AG20443 (cell line): ENCODE measurements around the gene SYTL2.

Experiments
- DNase-seq: peaks from one replicate; pipeline ENCODE4 v3.0.0; 2012; ENCODE audit warnings: low spot score, mixed read lengths

The SYTL2 gene

DNA sequence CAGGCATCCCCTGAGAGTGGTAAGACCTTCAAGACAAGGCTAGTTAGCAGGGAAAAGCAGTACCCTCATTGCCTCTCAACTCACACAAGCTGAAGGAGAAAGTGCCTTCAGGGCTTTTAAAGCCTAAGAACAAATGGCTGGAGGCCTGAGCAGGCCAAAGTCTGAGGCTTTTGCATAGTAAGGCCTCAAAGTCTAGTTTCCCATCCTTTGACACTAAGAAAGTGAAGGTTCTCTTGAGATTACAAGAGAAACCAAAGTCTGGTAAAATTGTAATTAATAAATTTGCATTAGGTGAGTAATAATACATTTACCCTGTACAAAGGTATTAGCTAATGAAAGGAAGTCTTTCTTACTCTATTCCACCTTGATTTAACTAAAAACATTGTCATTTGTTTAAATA, 78.0 kb downstream of the SYTL2 start:
- no peak for DNase-seq

DNA sequence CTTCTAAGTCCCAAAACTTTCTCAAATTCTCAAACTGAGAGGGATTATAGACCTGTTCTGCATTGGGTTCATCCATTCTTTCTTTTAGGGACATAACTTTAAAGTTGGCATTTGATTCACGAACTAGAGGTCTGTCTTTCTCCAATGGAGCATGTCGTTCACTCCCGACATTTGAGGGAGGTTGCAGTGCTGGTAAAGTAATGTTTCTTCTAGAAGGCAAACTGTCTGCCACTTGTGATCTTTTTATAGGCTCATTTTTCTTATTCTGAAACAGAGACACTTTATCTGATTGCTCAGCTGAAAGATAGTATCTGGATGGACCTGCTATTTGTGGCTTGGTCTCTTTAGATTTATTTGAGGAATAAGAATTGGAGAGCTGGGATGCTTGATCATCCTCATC, 84.6 kb downstream of the SYTL2 start:
- DNase-seq, result no peak

GRCh38 chr11:85725510-85726258, 85.3 kb downstream of the SYTL2 start:
- peak; percentile 63 for DNase-seq

- no peak for DNase-seq
Observed at GRCh38 chr11:85724748-85725465, 86.0 kb downstream of the SYTL2 start.

DNA sequence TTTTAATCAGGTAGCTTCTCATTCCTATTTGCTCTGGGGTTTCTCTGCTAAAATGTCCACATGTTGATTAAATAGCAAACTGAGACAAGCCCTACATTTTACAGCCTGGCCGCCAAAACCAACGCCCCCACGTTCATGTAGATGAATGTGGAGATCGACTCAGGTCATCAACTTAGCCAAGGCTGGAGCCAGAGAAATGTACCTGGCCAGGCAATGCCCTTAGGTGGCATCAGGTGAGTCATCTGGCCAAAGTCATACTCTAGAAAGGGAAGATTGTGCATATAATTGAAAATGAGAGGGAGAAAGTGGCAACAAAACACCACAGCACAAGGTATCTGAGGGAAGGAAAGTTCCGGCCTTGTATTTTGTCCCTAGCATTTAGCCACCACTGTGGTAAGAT, 87.9 kb downstream of the SYTL2 start:
- DNase-seq, result no peak

DNA sequence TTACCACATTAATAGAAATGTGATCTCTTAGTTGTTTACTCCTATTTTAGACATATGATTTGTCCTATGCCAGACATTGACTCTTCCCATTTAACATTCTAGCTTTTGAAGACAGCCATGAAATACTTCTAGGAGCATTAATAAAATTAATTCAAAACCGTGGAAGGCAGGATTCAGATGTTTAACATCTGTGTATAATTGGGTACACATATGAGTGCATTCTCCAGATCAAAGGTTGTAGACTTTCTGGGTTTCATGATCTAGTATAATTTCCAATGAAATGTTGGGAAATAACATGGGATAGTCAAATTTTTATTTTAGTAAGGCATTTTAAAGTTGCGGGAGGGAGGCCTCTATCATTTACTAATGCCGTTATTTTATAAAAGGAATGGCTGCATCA, 89.8 kb downstream of the SYTL2 start:
- DNase-seq, result no peak

- peak; percentile 93 for DNase-seq
Observed at GRCh38 chr11:85718991-85719807, 91.7 kb downstream of the SYTL2 start.

- DNase-seq, result peak; percentile 10
Observed at GRCh38 chr11:85718126-85718943, 92.6 kb downstream of the SYTL2 start.

DNA sequence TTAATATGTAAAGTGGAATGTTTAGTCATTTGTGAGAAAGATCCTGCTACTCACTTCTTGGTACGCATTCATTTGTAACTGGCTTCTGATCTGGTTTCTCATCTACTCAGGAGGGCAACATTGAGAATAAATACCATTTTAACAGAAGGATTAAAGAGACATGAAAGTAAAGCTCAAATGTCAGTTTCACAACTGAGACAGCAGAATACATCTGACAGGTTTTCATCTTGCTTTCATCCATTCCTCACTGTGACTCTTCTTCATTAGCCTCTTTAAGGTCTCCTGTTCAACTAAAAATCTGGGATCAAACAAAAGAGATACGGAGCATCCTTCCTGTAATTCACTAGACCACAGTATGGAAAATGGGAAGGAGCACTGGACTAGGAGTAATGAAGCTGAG, 93.5 kb downstream of the SYTL2 start:
- DNase-seq, result no peak

DNA sequence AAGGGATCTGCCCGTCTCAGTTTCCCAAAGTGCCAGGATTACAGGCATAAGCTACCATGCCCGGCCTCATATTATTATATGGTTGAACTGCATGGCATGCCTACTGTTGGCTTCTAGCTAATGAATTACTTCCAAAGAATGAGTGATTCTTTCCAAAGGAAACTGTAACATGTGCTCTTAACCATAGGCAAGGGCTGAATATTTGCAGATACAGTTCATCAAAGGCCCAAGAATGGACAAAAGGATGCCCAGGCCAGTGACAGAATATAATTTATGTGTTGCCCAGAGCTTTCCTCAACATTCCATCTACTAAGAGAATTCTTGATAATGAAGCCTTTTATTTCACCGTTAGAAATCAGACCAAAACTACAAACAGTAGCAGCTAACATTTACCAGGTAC, 98.0 kb downstream of the SYTL2 start:
- DNase-seq, result no peak

DNA sequence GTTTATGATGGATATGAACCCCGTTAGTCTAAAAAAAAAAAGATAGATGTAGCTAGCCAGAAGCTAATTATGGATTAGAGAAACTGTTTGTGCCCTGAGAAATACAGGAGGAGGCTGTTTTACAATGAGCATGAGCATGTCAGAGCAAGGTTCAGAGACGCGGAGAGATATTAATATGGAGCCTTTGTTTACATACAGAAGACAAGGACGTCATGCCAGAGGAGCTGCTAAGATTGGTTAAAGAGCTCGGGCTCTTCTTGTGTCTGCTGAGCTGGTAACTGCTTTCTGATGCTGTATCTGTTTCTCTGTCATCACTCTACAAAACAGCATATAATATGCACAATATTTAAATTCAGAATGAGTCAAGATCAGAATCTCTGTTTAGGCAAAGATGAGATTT, 100.0 kb downstream of the SYTL2 start:
- DNase-seq, result no peak

DNA sequence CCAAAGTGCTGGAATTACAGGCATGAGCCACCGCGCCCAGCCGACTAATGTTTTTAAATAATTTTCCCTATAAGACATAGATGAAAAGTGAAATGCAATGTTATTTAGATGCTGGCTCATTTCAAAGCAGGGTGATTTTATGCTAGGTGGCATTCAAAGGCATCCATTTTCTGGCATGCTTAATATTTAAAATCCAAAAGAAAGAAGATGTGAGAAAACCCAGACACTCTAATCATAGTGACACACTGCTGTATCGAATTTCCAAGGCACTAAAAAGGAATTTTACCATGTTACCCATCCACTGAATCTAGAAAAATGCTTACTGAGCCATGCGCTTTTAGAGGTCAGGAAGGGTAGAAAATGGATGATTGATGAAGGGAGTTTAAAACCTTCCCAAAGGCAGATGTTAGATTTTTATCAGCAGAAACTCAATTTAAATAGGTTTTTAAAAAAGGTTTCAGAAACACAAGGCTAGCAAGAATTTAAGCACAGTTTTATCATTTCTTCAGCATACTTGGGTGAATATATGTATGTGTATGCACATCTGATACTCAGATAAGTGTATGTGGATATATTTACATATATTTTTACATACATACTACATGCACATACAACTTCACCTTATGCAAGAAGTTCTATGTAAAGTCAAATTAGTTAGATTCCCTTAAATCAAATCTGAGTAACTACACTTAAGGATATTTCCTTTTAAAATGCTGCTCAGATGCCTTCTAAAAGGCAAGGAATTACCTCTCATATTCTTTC, 100.8 kb downstream of the SYTL2 start:
- no peak for DNase-seq

GRCh38 chr11:85705800-85706199, 105.1 kb downstream of the SYTL2 start:
- DNase-seq, result peak; percentile 39

- no peak for DNase-seq
Observed at GRCh38 chr11:85704967-85705366, 106.0 kb downstream of the SYTL2 start.

DNA sequence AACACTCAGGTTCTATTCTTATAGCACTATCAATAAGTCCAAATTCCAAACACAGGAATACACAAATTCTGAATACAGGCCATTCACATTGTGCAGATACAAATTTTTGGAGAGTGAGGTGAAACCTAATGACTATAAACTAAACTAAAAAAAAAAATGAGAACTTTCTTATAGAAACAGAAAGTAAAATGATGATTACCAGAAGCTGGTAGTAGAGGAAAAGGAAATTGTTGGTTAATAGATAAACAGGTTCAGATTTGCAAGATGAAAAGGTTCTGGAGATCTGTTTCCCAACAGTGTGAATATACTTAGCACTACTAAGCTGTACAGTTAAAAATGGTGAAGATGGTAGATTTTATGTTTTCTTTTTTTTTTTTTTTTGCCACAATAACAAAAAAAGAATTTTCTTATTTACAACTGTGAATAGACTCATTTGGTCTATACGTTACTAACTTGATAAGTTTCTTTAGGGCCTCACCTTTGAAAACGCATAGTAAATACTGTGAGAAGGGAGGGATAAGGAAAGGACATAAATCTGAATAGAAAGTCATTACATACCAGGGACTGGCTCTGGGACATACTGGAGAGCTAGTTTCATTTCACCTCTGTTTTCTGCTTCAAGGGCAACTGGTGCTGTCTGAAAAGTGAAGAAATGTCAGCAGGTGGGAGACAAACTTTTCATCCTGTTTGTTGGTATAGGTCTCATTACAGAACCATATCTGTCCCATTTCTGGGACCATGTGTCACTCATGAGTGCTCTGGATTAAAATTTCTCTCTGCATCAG, 110.8 kb downstream of the SYTL2 start:
- no peak for DNase-seq

DNA sequence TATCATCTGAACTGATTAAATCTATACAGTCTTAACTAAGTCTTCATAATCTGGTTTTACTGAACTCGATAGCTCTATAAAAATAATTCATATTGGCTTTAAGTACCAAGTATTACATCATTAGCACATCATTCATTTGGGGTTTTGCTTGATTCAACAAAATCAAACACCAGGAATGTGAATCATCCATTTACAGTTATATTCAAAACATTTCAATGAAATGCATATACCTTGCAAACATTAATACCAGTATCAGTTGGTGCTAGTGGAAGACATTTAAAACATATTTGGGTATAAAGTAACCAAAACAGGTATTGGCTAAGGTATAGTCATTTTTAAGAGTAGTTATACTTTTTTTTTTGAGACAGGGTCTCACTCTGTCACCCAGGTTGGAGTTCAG, 112.7 kb downstream of the SYTL2 start:
- no peak for DNase-seq

DNA sequence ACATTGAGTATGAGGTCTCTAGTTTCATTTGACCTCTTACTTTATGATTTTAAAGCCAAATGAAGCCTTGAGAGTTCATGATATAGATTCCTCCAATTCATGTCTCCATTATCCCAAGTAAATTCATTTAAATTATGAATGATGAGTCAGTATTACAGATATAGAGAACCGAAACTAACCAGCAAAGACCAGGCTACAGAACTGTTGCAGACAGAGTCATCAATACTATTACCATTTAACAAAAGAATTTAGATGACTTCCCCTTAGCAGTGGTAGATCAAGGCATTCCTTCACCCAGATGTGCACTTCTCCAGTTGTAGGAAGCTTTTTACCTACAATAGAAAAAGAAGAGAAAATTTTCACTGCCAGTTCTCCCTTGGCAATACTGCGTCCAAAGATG, 113.2 kb downstream of the SYTL2 start:
- DNase-seq, result no peak

DNA sequence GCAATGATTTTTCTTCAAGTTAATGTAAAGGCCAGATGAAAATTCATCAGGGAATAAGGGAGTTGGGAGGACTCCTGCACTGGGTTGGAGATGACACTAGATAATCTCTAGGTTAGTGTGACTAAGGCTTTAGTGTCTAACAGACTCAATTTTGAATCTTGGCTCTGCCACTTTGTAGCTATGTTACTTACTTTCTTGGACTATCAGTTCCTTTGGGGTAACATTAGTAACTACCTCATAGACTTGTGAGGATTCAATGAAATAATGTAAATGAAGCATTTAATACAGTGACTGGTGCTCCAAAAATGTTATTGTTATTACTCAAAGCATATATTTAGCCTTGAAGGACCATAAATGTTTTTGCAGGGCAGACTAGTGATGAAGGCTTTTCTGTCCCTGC, 115.4 kb downstream of the SYTL2 start:
- no peak for DNase-seq

DNA sequence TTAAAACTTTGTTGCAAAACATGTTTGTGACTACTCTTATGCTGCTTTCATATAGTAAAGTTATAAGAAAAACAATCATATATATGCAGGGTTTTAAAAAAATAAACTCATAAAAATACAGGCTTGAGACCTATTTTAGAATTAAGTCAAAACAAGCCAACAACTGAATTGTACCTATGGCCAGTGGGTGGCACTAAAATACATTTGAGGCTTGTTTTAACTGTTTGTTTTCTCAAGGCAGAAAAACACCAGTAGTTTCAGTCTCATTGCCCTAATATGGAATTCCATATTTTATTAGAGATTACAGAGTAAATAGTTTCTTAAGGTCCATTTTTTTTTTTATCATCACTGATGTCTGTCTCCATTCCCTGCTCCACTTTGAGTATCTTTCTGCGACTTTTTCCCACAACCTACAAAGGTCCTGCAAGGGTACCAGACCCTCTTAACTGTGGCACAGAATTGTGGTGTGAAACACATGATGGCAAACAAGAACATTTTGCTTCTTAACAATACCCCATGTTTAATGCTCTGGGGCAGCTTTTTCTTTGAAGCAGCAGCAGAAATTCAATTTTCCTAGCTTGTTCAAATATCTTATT, 116.5 kb downstream of the SYTL2 start:
- peak; percentile 39 for DNase-seq
